ENCODE measurements around the gene GPX4. TPM values are rescaled to one million over a fixed set of nuclear protein-coding genes. Genes with fewer than 3 reads are reported as not detected.

Gene GPX4
- total RNA-seq, 1 experiment from 2014 or later = 355 TPM

DNA sequence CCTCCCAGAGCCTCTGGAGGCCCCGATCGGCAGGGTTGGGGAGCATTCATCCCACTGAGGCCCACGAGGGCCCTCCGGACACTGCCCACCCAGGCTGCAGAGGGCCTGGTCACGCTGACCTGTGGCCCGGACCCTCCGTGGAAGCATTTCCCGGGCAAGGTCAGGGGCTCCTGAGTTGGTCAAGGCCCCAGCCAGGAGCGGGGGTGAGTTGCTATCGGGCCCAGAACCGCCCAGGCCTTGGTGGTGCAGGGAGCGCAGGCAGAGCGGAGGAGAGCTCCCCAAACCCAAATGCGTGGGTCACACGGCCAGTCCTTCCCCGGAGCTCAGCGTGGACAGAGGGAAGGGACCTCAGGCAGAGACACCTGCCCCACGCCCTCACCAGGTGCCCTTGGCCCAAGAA lies 25.7 kb downstream of the GPX4 start:
- Histone ChIP-seq H3K9me3 (ENCODE audit: control insufficient read depth, low read depth, low read length) (no peaks in the 10 kb centered on the region), H3K27me3 (ENCODE audit: insufficient read depth, low read length) (no peaks in the 10 kb centered on the region), H2AFZ (ENCODE audit: low read length) (no peak overlapping the region), H3K9ac (ENCODE audit: extremely low read depth, insufficient read length, low read length) (no peak overlapping the region), H3K27ac (ENCODE audit: insufficient read length, low read depth, low read length) (no peak overlapping the region), H3K18ac (ENCODE audit: insufficient read length, low read depth, low read length) (no peak overlapping the region), H3K23ac (ENCODE audit: insufficient read length, low read depth, low read length) (no peak overlapping the region), H3K14ac (ENCODE audit: insufficient read depth, low read length) (no peak overlapping the region; the same call in 1 of the 2 replicates), H3T11ph (ENCODE audit: low read length) (no peak overlapping the region), H4K8ac (replicated peaks; ENCODE audit: insufficient read length, low read depth, low read length) (no peak overlapping the region), H2BK120ac (ENCODE audit: low read depth, low read length, poor library complexity, severe bottlenecking) (no peak overlapping the region), H4K91ac (ENCODE audit: insufficient read length, low read depth, low read length) (no peak overlapping the region), H3K4me1 (ENCODE audit: insufficient read depth, low read length) (no peaks in the 10 kb centered on the region; the same call in 1 of the 2 replicates), H3K79me2 (ENCODE audit: insufficient read depth, low read length) (no peaks in the 10 kb centered on the region; the same call in 1 of the 2 replicates), H4K20me1 (ENCODE audit: control insufficient read depth, insufficient read depth, insufficient read length) (no peaks in the 10 kb centered on the region), H2AK5ac (ENCODE audit: insufficient read length, low read length) (no peak overlapping the region), H3K56ac (ENCODE audit: insufficient read length, low read depth, low read length) (no peak overlapping the region), H3K79me1 (ENCODE audit: insufficient read depth, low read depth, low read length, poor library complexity, severe bottlenecking) (no peaks in the 10 kb centered on the region), H2BK12ac (ENCODE audit: insufficient read length, low read depth, low read length) (no peak overlapping the region), H2BK5ac (ENCODE audit: insufficient read length, low read length) (no peak overlapping the region), H2BK15ac (ENCODE audit: low read depth, low read length) (no peak overlapping the region), H3K4ac (ENCODE audit: low read depth, low read length) (no peak overlapping the region), H4K5ac (ENCODE audit: insufficient read length, low read depth, low read length) (no peak overlapping the region), H3K4me2 (ENCODE audit: insufficient read depth, insufficient read length, low read length) (no peak overlapping the region), H2BK20ac (ENCODE audit: low read depth, low read length, poor library complexity, severe bottlenecking) (no peak overlapping the region), H3K23me2 (ENCODE audit: insufficient read length, low read depth, low read length, poor library complexity, severe bottlenecking) (no peaks in the 10 kb centered on the region)
- Mint-ChIP-seq H3K27me3 (ENCODE audit: low read depth) (no peaks in the 10 kb centered on the region), H3K9me3 (no peaks in the 10 kb centered on the region), H3K4me3 (no peak overlapping the region), H3K27ac (no peak overlapping the region), H3K4me1 (peaks cover 2 to 4% of the 10 kb centered on the region in 2 experiments; a peak in 2 of 4 replicates), H3K36me3 (ENCODE audit: insufficient read depth in 1 of 3, low read depth in 3 of 3) (peaks cover 0 to 18% (median 18%) of the 10 kb centered on the region in 3 experiments; a peak in 5 of 7 replicates)
- no CpG with 5 or more reads among the region's 18 CpGs for whole genome bisulfite sequencing (ENCODE audit: extremely low coverage, insufficient read length, low lambda C conversion rate)
- TF ChIP-seq, protein P1, sequence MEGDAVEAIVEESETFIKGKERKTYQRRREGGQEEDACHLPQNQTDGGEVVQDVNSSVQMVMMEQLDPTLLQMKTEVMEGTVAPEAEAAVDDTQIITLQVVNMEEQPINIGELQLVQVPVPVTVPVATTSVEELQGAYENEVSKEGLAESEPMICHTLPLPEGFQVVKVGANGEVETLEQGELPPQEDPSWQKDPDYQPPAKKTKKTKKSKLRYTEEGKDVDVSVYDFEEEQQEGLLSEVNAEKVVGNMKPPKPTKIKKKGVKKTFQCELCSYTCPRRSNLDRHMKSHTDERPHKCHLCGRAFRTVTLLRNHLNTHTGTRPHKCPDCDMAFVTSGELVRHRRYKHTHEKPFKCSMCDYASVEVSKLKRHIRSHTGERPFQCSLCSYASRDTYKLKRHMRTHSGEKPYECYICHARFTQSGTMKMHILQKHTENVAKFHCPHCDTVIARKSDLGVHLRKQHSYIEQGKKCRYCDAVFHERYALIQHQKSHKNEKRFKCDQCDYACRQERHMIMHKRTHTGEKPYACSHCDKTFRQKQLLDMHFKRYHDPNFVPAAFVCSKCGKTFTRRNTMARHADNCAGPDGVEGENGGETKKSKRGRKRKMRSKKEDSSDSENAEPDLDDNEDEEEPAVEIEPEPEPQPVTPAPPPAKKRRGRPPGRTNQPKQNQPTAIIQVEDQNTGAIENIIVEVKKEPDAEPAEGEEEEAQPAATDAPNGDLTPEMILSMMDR (conservative IDR thresholded peaks at IDR 0.05) = no peak
- no peak for DNase-seq
